H9 (cell line): ENCODE data around the gene RAB11B. TPM values are rescaled to one million over a fixed set of nuclear protein-coding genes. Genes with fewer than 3 reads are reported as not detected.

ENCODE experiments used
- DNase-seq: peaks from one replicate; pipeline ENCODE4 v3.0.0-alpha.2; 2017
- H2AFZ ChIP-seq: one replicate; pipeline ENCODE4 v1.6.1; 2013; ENCODE audit warnings: mild to moderate bottlenecking, low read length, control low read depth, moderate library complexity
- H2AK5ac ChIP-seq: 2 replicates; pipeline ENCODE4 v1.6.1; 2013; ENCODE audit warnings: low read length, control low read depth, mixed read lengths; ENCODE audit not compliant: insufficient read length
- H2BK120ac ChIP-seq: one replicate; pipeline ENCODE4 v1.6.1; 2013; ENCODE audit warnings: low read depth, mild to moderate bottlenecking, low read length, control low read depth, inconsistent platforms; ENCODE audit not compliant: poor library complexity, severe bottlenecking
- H2BK12ac ChIP-seq: 2 replicates; pipeline ENCODE4 v1.6.1; 2013; ENCODE audit warnings: low read length, control low read depth, mixed read lengths, low read depth; ENCODE audit not compliant: insufficient read length
- H2BK15ac ChIP-seq: 2 replicates; pipeline ENCODE4 v1.6.1; 2013; ENCODE audit warnings: low read depth, low read length, control low read depth
- H2BK20ac ChIP-seq: one replicate; pipeline ENCODE4 v1.6.1; 2013; ENCODE audit warnings: low read depth, mild to moderate bottlenecking, low read length, control low read depth, inconsistent platforms; ENCODE audit not compliant: poor library complexity, severe bottlenecking
- H2BK5ac ChIP-seq: 2 replicates; pipeline ENCODE4 v1.6.1; 2013; ENCODE audit warnings: low read length, control low read depth, mixed read lengths; ENCODE audit not compliant: insufficient read length
- H3K14ac ChIP-seq: 2 replicates; pipeline ENCODE4 v1.6.1; 2013; ENCODE audit warnings: low read length, control low read depth; ENCODE audit not compliant: insufficient read depth
- H3K18ac ChIP-seq: 2 replicates; pipeline ENCODE4 v1.6.1; 2013; ENCODE audit warnings: low read depth, mild to moderate bottlenecking, mixed read lengths, low read length, control low read depth; ENCODE audit not compliant: insufficient read length
- H3K23ac ChIP-seq: 2 replicates; pipeline ENCODE4 v1.6.1; 2013; ENCODE audit warnings: low read length, control low read depth, mixed read lengths, low read depth; ENCODE audit not compliant: insufficient read length
- H3K23me2 ChIP-seq: 2 replicates; pipeline ENCODE4 v1.6.1; 2013; ENCODE audit warnings: low read depth, mild to moderate bottlenecking, mixed read lengths, low read length, control low read depth; ENCODE audit not compliant: insufficient read length, poor library complexity, severe bottlenecking
- H3K27ac ChIP-seq: 2 replicates; pipeline ENCODE4 v1.5.1; 2013; ENCODE audit warnings: low read length, control low read depth, mixed read lengths, low read depth; ENCODE audit not compliant: insufficient read length
- H3K27me3 ChIP-seq: 2 replicates; pipeline ENCODE4 v1.6.1; 2013; ENCODE audit warnings: low read length, control low read depth, inconsistent platforms; ENCODE audit not compliant: insufficient read depth
- H3K4ac ChIP-seq: 2 replicates; pipeline ENCODE4 v1.6.1; 2013; ENCODE audit warnings: low read depth, mild to moderate bottlenecking, control low read depth, inconsistent platforms, low read length, moderate library complexity
- H3K4me1 ChIP-seq: 2 replicates; pipeline ENCODE4 v1.6.1; 2013; ENCODE audit warnings: low read length, control low read depth, inconsistent platforms; ENCODE audit not compliant: insufficient read depth
- H3K4me2 ChIP-seq: 2 replicates; pipeline ENCODE4 v1.6.1; 2013; ENCODE audit warnings: low read length, control low read depth, mixed read lengths; ENCODE audit not compliant: insufficient read length, insufficient read depth
- H3K56ac ChIP-seq: 2 replicates; pipeline ENCODE4 v1.6.1; 2013; ENCODE audit warnings: low read depth, mild to moderate bottlenecking, mixed read lengths, low read length, control low read depth; ENCODE audit not compliant: insufficient read length
- H3K79me1 ChIP-seq: 2 replicates; pipeline ENCODE4 v1.6.1; 2013; ENCODE audit warnings: low read depth, mild to moderate bottlenecking, moderate library complexity, low read length, control low read depth, inconsistent platforms; ENCODE audit not compliant: insufficient read depth, poor library complexity, severe bottlenecking
- H3K79me2 ChIP-seq: 2 replicates; pipeline ENCODE4 v1.6.1; 2013; ENCODE audit warnings: low read length, control low read depth, inconsistent platforms; ENCODE audit not compliant: insufficient read depth
- H3K9ac ChIP-seq: 2 replicates; pipeline ENCODE4 v1.6.1; 2013; ENCODE audit warnings: low read length, control low read depth, mixed read lengths; ENCODE audit not compliant: insufficient read length; ENCODE audit errors: extremely low read depth
- H3K9me3 ChIP-seq: one replicate; pipeline ENCODE4 v1.6.1; 2013; ENCODE audit warnings: low read depth, low read length, inconsistent platforms; ENCODE audit not compliant: control insufficient read depth
- H3T11ph ChIP-seq: one replicate; pipeline ENCODE4 v1.6.1; 2013; ENCODE audit warnings: mild to moderate bottlenecking, low read length, control low read depth, inconsistent platforms
- H4K20me1 ChIP-seq: one replicate; pipeline ENCODE4 v1.6.1; 2013; ENCODE audit not compliant: control insufficient read depth, insufficient read length, insufficient read depth
- H4K5ac ChIP-seq: 2 replicates; pipeline ENCODE4 v1.6.1; 2013; ENCODE audit warnings: low read depth, mild to moderate bottlenecking, mixed read lengths, low read length, control low read depth; ENCODE audit not compliant: insufficient read length
- H4K8ac ChIP-seq: replicated peaks from 2 replicates; pipeline ENCODE4 v1.6.1; 2013; ENCODE audit warnings: low read length, control low read depth, mixed read lengths, low read depth; ENCODE audit not compliant: insufficient read length
- H4K91ac ChIP-seq: 2 replicates; pipeline ENCODE4 v1.6.1; 2013; ENCODE audit warnings: low read depth, mild to moderate bottlenecking, moderate library complexity, mixed read lengths, low read length, control low read depth; ENCODE audit not compliant: insufficient read length
- H3K27ac Mint-ChIP-seq, 3 experiments: 2 replicates in 2 of 3; 3 replicates in 1 of 3; pipeline ENCODE4 v1.8.0; 2020 to 2021; ENCODE audit warnings: mixed read lengths in 3 of 3, mild to moderate bottlenecking in 1 of 3, moderate library complexity in 1 of 3
- H3K27me3 Mint-ChIP-seq: 2 replicates; pipeline ENCODE4 v1.8.0; 2021; ENCODE audit warnings: low read depth, mild to moderate bottlenecking, moderate library complexity, mixed read lengths
- H3K36me3 Mint-ChIP-seq, 3 experiments: 2 replicates in 2 of 3; 3 replicates in 1 of 3; pipeline ENCODE4 v1.8.0; 2020 to 2021; ENCODE audit warnings: low read depth in 3 of 3, mixed read lengths in 3 of 3; ENCODE audit not compliant: insufficient read depth in 1 of 3
- H3K4me1 Mint-ChIP-seq, 2 experiments: 2 replicates each; pipeline ENCODE4 v1.8.0; 2020; ENCODE audit warnings: mixed read lengths in 2 of 2
- H3K4me3 Mint-ChIP-seq, 2 experiments: 2 replicates in 1 of 2; 3 replicates in 1 of 2; pipeline ENCODE4 v1.8.0; 2020 to 2021; ENCODE audit warnings: mild to moderate bottlenecking in 2 of 2, mixed read lengths in 2 of 2, moderate library complexity in 1 of 2
- H3K9me3 Mint-ChIP-seq, 2 experiments: 2 replicates in 1 of 2; 3 replicates in 1 of 2; pipeline ENCODE4 v1.8.0; 2020; ENCODE audit warnings: mild to moderate bottlenecking in 2 of 2, mixed read lengths in 2 of 2, moderate library complexity in 1 of 2
- CTCF ChIP-seq: fragments of 200-600 bp; sonication (generic); conservative IDR thresholded peaks from 3 replicates; pipeline ENCODE4 v1.8.0; 2021; ENCODE audit warnings: antibody characterized with exemption, mild to moderate bottlenecking
- WGBS: extraction: QIAGEN DNeasy Blood & Tissue Kit; methylation state at CpG from one replicate; pipeline ENCODE4 v1.1.7; 2013; ENCODE audit warnings: missing lambda C conversion rate, low lambda C conversion rate, mixed read lengths; ENCODE audit not compliant: insufficient read length; ENCODE audit errors: extremely low coverage; 5-methylcytosine and 5-hydroxymethylcytosine counted together
- total RNA-seq: library from RNA; stranded (reverse); gene quantifications from 2 replicates; pipeline ENCODE4 v1.2.1, GENCODE V29; 2021

RAB11B gene
- total RNA-seq, 1 experiment from 2014 or later, result 106 TPM

GRCh38 chr19:8429044-8429443, 38.9 kb downstream of the RAB11B start:
- H2BK5ac ChIP-seq, result no peak overlapping the region
- no peak overlapping the region for H4K8ac ChIP-seq
- no peak overlapping the region for H2BK20ac ChIP-seq
- no peak overlapping the region for H3K23ac ChIP-seq
- no peak overlapping the region for H2BK12ac ChIP-seq
- H3K4ac ChIP-seq, result no peak overlapping the region
- no peak overlapping the region for H2AFZ ChIP-seq
- no peaks in the 10 kb centered on the region for H3K4me1 ChIP-seq
- no peaks in the 10 kb centered on the region for H3K79me2 ChIP-seq
- H3K27ac ChIP-seq, result no peak overlapping the region
- no peak overlapping the region for H4K5ac ChIP-seq
- no peak overlapping the region for H3K56ac ChIP-seq
- H3K14ac ChIP-seq, result no peak overlapping the region
- no peak overlapping the region for H3T11ph ChIP-seq
- H2BK15ac ChIP-seq, result no peak overlapping the region
- H3K9ac ChIP-seq, result no peak overlapping the region
- H3K9me3 Mint-ChIP-seq, result no peaks in the 10 kb centered on the region; a peak in 1 of 5 replicates
- no CpG with 5 or more reads among the region's 6 CpGs for WGBS
- no peak overlapping the region for H3K18ac ChIP-seq
- H3K79me1 ChIP-seq, result no peaks in the 10 kb centered on the region
- no peak for TF ChIP-seq CTCF
- H3K23me2 ChIP-seq, result no peaks in the 10 kb centered on the region
- no peaks in the 10 kb centered on the region for H3K27me3 Mint-ChIP-seq
- no peak overlapping the region for H4K91ac ChIP-seq
- peaks cover 0 to 1% of the 10 kb centered on the region in 2 experiments; a peak in 1 of 4 replicates for H3K4me1 Mint-ChIP-seq
- no peaks in the 10 kb centered on the region for H4K20me1 ChIP-seq
- no peak overlapping the region for H3K4me2 ChIP-seq
- H3K27ac Mint-ChIP-seq, result no peak overlapping the region; a peak in 1 of 7 replicates
- no peak overlapping the region for H2BK120ac ChIP-seq
- no peaks in the 10 kb centered on the region for H3K9me3 ChIP-seq
- H3K36me3 Mint-ChIP-seq, result peaks cover 4 to 7% (median 7%) of the 10 kb centered on the region in 3 experiments; a peak in 6 of 7 replicates
- no peak overlapping the region for H3K4me3 Mint-ChIP-seq
- no peak for DNase-seq
- H3K27me3 ChIP-seq, result no peaks in the 10 kb centered on the region
- no peak overlapping the region for H2AK5ac ChIP-seq
